Thyroid gland (tissue), 4 donors: ENCODE data around the gene DBF4.

Experiments
- POLR2A ChIP-seq, 2 donors: fragments of 450-650 bp; IDR thresholded peaks; one replicate each; pipeline ENCODE4 v1.6.1; 2017; ENCODE audit warnings: antibody characterized with exemption in 2 of 2, mild to moderate bottlenecking in 2 of 2, moderate library complexity in 1 of 2
- TF ChIP-seq, protein P1 (sequence below), 6 experiments: fragments of 200-600 bp in 3 of 6; fragments of 450-650 bp in 3 of 6; sonication (generic) in 3 of 6; IDR thresholded peaks; one replicate each; pipeline ENCODE4 v1.5.1; 2016 to 2019; ENCODE audit warnings: antibody characterized with exemption in 6 of 6, mild to moderate bottlenecking in 2 of 6, inconsistent platforms in 1 of 6, moderate library complexity in 1 of 6

DNA sequence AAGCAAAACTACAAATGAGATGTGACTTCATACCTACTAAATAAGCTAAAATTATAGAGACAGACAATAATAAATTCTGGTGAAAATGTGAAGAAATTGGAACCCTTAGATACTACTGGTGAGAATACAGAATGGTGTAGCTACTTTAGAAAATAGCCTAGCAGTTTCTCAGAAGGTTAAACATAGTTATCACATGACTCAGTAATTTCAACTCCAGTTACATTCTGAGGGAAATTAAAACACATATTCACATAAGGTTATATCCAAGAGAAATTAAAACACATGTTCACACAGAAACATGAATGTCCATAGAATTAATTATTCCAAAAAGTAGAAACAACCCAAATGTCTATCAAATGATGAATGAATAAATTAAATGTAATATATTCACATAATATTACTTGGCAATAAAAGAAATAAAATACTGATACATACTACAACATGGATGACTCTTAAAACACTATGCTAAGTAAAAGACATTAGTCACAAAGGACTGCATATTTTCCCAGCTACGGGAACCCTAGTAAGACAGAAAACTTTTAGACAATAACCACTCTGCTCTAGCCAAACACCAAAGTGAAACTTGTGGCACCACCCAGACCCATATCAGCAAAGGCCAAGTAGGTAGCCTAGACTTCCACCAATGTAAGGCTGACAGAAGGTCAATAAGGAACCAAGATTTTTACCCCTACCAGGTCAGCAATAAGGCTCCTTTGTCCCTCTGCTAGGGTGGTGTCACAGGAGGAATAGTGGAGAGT lies 25.3 kb upstream of the DBF4 start:
- no peak for TF ChIP-seq POLR2A (IDR thresholded peaks at IDR 0.05)
- TF ChIP-seq, protein P1, sequence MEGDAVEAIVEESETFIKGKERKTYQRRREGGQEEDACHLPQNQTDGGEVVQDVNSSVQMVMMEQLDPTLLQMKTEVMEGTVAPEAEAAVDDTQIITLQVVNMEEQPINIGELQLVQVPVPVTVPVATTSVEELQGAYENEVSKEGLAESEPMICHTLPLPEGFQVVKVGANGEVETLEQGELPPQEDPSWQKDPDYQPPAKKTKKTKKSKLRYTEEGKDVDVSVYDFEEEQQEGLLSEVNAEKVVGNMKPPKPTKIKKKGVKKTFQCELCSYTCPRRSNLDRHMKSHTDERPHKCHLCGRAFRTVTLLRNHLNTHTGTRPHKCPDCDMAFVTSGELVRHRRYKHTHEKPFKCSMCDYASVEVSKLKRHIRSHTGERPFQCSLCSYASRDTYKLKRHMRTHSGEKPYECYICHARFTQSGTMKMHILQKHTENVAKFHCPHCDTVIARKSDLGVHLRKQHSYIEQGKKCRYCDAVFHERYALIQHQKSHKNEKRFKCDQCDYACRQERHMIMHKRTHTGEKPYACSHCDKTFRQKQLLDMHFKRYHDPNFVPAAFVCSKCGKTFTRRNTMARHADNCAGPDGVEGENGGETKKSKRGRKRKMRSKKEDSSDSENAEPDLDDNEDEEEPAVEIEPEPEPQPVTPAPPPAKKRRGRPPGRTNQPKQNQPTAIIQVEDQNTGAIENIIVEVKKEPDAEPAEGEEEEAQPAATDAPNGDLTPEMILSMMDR (IDR thresholded peaks at IDR 0.05): no peak
